Femur (tissue), 1 donor: ENCODE measurements around the gene DHX15.

Experiments used
- DNase-seq: peaks from one replicate; pipeline ENCODE4 v3.0.0-alpha.2; 2017

DHX15 gene

GRCh38 chr4:24584211-24584850 is at the start of gene DHX15:
DHX15 (minus strand) TSS chr4:24584554; CDS start chr4:24584393, 161 bp downstream.
- peak; percentile 97 for DNase-seq

- no peak for DNase-seq
Measured at GRCh38 chr4:24632011-24632410, 47.7 kb upstream of the DHX15 start.

GRCh38 chr4:24630937-24631336 is 46.6 kb upstream of the DHX15 start:
- DNase-seq: no peak

- no peak for DNase-seq
Measured at GRCh38 chr4:24625091-24625490, 40.7 kb upstream of the DHX15 start.

GRCh38 chr4:24624381-24624780 is 40.0 kb upstream of the DHX15 start:
- no peak for DNase-seq

- DNase-seq: no peak
Measured at GRCh38 chr4:24622146-24622834, 37.9 kb upstream of the DHX15 start.

- DNase-seq: no peak
Measured at GRCh38 chr4:24615977-24616376, 31.6 kb upstream of the DHX15 start.

GRCh38 chr4:24614881-24615280 is 30.5 kb upstream of the DHX15 start:
- no peak for DNase-seq

GRCh38 chr4:24613502-24613901 is 29.1 kb upstream of the DHX15 start:
- DNase-seq: no peak

- no peak for DNase-seq
Measured at GRCh38 chr4:24611575-24611974, 27.2 kb upstream of the DHX15 start.

- DNase-seq: no peak
Measured at GRCh38 chr4:24607334-24607733, 23.0 kb upstream of the DHX15 start.

- DNase-seq: no peak
Measured at GRCh38 chr4:24605216-24605615, 20.9 kb upstream of the DHX15 start.

- no peak for DNase-seq
Measured at GRCh38 chr4:24604558-24605214, 20.3 kb upstream of the DHX15 start.

- DNase-seq: peak; percentile 50
Measured at GRCh38 chr4:24603343-24603742, 19.0 kb upstream of the DHX15 start.

GRCh38 chr4:24601121-24601520 is 16.8 kb upstream of the DHX15 start:
- no peak for DNase-seq

- no peak for DNase-seq
Measured at GRCh38 chr4:24599275-24599674, 14.9 kb upstream of the DHX15 start.

- no peak for DNase-seq
Measured at GRCh38 chr4:24598025-24598424, 13.7 kb upstream of the DHX15 start.

- DNase-seq: no peak
Measured at GRCh38 chr4:24595659-24596058, 11.3 kb upstream of the DHX15 start.

GRCh38 chr4:24594887-24595286 is 10.5 kb upstream of the DHX15 start:
- no peak for DNase-seq

GRCh38 chr4:24589448-24589847 is 5.1 kb upstream of the DHX15 start:
- DNase-seq: no peak

- no peak for DNase-seq
Measured at GRCh38 chr4:24588216-24588954, 4.0 kb upstream of the DHX15 start.

GRCh38 chr4:24583451-24584210 is 723 bp downstream of the DHX15 start:
- DNase-seq: peak; percentile 82
